NCI-H226 (cell line): ENCODE results near the gene POLR3E.
"Not testable (repeated sequence)": the region's sequence is repeated elsewhere in the genome, so short reads cannot be mapped to it uniquely, and the experiment has no call there.

ENCODE experiments used
- DNase-seq: peaks from one replicate; pipeline ENCODE4 v3.0.0-alpha.2; 2015

Gene POLR3E

GRCh38 chr16:22292320-22292719, 4.9 kb upstream of the POLR3E start:
- no peak for DNase-seq

GRCh38 chr16:22293137-22294106, 3.8 kb upstream of the POLR3E start:
- DNase-seq = no peak

- no peak for DNase-seq
These were observed 740 bp upstream of the POLR3E start for GRCh38 chr16:22296225-22297113.

DNA sequence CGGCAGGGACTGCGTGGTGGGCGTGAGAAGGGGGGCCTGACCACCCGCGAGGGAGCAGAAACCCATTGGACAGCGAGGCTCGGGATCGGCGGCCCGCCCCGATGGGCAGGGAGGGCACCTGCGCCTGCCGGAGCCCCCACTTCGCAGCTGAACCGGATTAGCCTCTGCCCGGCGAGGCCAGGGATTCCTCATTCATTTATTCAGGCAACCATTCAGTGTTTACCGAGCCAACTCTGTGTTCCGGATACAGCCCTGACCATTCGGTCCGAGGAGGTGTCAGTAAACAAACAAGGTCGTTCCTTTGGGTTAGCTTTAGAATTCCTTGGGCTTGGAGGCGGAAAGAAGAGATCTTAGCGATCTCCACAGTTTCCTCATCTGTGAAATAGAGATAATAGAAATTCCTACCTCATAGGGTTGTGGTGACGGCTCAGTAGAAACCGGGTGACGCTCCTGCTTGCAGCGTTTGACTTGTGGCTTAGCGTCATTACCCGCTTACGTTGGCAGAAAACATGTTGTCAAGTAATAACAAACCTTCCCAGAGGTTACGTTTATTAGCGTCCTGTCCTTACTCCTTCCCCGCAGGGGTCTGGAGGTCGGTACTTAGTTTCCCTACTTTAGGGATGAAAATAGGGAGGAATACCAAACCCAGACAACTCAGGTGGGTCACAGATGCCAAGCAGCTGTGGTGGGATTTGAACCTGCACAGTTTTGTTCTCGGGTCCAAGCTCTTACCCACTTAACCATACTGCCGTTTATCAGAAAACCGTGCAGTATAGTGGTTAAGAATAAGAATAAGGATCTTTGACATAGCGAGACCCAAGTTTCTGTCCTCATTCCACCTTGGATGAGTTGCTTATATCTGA, 893 bp downstream of the POLR3E start:
- DNase-seq = peak; percentile 87

- DNase-seq = no peak
These were observed 1.8 kb downstream of the POLR3E start for GRCh38 chr16:22299036-22299435.

DNA sequence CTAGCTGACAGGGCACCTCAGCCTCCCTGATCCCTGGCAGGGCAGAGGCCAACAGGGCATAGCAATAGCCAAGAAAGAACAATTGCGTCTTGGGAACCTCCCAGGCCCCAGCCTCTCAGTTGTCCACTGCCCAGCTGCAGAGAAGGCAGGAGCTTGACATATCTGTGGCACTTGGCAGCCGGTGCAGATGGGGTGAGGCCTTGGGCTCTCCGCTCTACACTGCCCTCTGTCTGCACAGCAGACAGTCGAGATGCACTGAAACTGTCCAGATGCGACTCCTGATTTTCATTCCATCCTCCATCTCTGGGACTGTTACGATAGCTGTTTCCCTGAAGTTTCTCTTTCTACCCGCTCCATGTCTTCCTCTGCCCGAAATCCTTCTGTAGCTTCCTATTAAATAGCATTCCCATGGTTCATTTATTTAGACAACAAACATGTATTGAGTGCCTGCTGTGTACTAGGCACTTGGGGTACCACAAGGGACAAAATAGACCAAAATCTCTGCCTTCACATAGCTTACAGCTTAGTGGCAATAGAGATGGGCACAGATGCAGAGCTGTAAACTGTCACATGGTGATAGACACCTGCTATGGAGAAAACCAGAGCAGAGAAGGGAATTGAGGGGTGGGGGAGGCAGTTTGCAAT, 3.3 kb downstream of the POLR3E start:
- no peak for DNase-seq

- DNase-seq = not testable (repeated sequence)
These were observed 4.2 kb downstream of the POLR3E start for GRCh38 chr16:22301423-22301822.

DNA sequence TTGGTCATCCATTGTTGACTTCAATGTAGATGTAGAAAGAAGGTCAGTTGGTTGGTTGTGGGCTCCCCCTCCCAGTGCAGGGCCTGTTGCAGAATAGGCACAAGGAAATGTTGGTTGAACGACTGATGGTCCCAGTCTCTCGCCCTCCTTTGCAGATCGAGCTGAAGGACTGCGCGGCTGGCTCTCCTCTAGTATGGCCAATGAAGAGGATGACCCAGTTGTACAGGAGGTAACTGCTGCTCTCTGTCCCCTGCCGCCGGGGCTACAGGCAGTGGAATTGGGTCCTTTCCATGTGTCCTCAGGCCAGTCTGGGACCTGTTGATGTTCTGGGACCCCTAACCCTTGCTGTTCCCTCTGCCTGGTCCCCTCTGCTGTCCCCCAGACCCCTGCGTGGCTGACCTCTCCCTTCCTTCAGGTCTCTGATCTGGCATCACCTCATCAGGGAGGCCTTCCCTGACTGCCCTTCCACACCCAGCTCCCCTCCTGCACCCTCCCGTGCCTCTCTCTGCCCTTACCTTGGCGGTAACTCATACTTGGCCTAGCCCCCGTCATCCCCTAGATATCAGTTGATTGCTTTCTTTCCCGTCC, 5.7 kb downstream of the POLR3E start:
- no peak for DNase-seq

DNA sequence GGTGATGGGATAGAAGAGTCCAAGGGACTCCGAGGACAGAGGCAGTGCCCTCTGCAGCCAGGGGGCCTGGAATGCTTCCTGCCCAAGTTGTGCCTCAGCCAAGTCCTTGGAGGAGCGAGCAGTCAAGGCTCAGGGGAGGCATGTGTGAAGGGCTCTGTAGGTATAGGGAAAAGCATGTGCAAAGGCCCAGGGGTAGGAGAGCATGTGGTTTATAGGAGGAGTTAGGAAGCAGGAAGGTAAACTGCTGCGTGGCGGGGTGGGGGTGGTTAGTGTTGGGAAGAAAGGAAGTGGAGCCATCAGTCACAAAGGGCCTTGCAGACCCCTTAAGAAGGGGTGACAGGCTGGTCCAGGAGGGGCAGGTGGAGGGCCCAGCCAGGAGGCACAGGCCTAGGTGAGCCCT, 7.2 kb downstream of the POLR3E start:
- no peak for DNase-seq

GRCh38 chr16:22306788-22307187, 9.6 kb downstream of the POLR3E start:
- no peak for DNase-seq

DNA sequence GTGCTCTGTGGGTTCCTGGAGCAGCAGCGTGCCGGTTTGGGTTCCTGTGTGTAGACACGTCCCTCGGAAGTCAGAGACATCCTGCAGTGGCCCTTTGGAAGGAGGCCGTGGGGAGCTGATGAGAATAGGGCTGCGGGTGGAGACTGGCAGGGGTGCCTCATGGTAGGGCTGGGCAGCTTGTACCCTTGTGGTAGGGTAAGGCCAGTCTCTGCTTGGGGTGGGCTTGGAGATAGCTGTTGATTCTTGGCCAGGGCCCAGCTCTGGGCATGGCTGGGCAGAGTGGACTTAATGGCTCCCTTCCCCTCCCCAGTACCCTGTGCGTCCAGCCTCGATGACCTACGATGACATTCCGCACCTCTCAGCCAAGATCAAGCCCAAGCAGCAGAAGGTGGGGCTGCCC, 10.6 kb downstream of the POLR3E start:
- no peak for DNase-seq

DNA sequence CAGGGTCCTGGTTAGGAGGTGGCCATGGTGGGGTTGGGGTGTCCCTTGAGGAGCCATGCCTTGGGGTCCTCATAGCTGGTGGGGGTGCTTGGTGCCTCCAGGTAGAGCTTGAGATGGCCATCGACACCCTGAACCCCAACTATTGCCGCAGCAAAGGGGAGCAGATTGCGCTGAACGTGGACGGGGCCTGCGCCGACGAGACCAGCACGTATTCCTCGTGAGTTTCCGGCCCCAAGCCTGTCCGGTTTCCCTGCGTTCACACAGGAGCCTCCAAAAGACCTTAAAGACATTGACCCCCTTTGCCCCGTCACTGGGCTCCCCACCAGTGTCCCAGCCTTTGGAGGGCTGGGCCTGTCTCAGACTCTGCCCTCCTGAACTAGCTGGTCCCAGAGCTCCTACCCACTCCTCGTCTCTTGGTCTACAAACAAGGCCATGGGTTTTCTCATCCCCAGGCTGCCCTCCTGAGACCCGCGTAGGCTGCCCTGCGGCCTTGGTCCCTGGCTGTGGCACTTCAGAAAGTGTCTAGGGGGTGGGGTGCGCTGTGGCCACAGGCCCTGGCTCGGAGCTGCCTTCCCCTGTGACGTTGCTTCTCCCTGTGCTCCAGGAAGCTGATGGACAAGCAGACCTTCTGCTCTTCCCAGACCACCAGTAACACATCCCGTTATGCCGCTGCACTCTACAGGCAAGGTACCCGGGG, 11.8 kb downstream of the POLR3E start:
- DNase-seq = no peak

- no peak for DNase-seq
These were observed 14.3 kb downstream of the POLR3E start for GRCh38 chr16:22311520-22311919.

GRCh38 chr16:22312897-22313781, 15.9 kb downstream of the POLR3E start:
- DNase-seq = no peak

- no peak for DNase-seq
These were observed 16.8 kb downstream of the POLR3E start for GRCh38 chr16:22313876-22314470.

DNA sequence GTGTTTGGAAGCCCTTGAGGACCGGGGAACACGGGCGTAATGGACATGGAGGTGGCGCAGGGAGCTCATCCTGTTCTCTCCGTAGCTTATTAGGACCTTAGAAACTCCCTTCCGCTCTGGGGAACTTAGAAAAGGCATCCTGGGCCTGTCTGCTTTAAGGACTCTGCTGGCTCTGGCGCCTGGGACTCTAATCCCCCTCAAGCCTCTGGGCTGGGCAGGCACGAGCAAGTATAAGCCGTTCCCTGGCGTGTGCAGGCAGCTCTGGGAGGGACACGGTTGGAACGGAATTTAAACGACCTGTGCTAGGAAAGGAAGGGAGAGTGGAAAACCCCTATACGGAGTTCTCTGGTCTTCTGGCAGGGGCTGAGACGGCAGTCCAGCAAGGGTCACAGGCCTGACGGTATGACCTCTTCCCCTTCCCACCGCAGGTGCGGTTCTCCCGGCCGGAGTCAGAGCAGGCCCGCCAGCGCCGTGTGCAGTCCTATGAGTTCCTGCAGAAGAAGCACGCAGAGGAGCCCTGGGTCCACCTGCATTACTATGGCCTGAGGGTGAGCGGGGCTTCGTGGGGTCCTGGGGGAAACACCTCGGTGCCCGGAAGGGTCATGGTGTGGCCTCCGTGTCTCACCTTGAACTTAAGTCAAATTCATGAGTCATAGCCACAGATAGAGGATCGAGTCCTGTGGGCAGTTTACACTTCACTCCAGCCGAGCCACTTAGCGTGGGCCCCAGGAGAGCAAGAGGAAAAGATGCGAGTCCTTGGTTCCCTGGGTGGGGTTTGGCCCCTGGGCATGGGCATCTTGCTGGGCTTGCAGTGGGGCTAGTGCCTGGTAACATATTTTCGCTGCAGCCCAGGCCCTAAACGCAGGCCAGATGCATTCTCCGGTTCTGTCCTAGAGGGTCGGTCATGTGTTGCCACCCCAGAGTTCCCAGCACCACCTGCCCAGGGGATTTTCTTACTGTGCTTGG, 17.7 kb downstream of the POLR3E start:
- no peak for DNase-seq

DNA sequence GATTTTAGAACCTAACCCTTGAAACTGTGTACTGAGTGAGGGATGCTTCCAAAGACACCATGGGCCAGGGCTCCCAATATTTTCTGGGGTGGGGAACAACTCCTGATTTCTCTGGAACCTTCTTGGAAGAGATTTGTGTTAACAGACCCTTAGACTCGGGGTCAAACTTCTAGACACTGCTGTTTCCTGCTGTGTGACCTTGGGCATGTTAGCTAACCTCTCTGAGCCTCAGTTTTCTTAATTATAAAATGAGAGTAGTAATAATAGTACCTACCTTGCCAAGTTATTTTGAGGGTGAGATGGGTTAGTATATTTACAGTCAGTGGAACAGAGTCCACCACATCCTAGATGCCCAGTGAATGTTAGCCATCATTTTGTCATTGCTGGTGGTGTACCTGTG, 18.8 kb downstream of the POLR3E start:
- no peak for DNase-seq

- DNase-seq = no peak
These were observed 19.2 kb downstream of the POLR3E start for GRCh38 chr16:22316411-22316811.
